B cell (primary cell): ENCODE data around the gene INF2. TPM values are rescaled to one million over a fixed set of nuclear protein-coding genes. Genes with fewer than 3 reads are reported as not detected.
A peak's percentile ranks its signal among the peaks of the same experiment; 100 is the strongest.

Experiments used
- ATAC-seq: fragments of 200-7000 bp; cut with Tn5 transposase; one replicate; pipeline ENCODE4 v1.10.0; 2021; ENCODE audit warnings: low read depth, mild to moderate bottlenecking, moderate number of reproducible peaks, moderate library complexity
- CTCF ChIA-PET: fragments of 350-600 bp; sonication (Branson Sonifier 250); formaldehyde crosslinking; loops from one replicate; lab custom pipeline; 2021; ENCODE audit warnings: antibody characterized with exemption, inconsistent platforms; lab: Charles Lee
- POLR2A ChIA-PET: fragments of 350-600 bp; sonication (Branson Sonifier 250); formaldehyde crosslinking; loops from one replicate; lab custom pipeline; 2021; ENCODE audit warnings: antibody characterized with exemption; lab: Charles Lee
- DNase-seq: peaks from one replicate; pipeline ENCODE4 v3.0.0; 2013
- H2AFZ ChIP-seq: 2 replicates; pipeline ENCODE4 v1.6.1; 2012; ENCODE audit warnings: mild to moderate bottlenecking, low read depth, low read length; ENCODE audit not compliant: insufficient read depth, poor library complexity, severe bottlenecking
- H3K27ac ChIP-seq, 2 donors: 1 replicate in 1 of 2; 2 replicates in 1 of 2; pipeline ENCODE4 v1.5.1; 2012 to 2013; ENCODE audit warnings: low read length in 2 of 2, mild to moderate bottlenecking in 2 of 2, moderate library complexity in 1 of 2
- H3K27me3 ChIP-seq, 4 experiments: fragments of 200-600 bp in 1 of 4; sonication (generic) in 1 of 4; replicated peaks in 1 of 4; 1 replicate in 2 of 4; 2 replicates in 2 of 4; pipeline versions ENCODE4 v1.6.1 to v1.7.0; 2013 to 2016; ENCODE audit warnings: low read length in 3 of 4, mild to moderate bottlenecking in 2 of 4, mixed read lengths in 1 of 4, moderate library complexity in 1 of 4; ENCODE audit not compliant: insufficient read depth in 4 of 4, control insufficient read depth in 3 of 4; ENCODE audit errors: control extremely low read depth in 1 of 4
- H3K36me3 ChIP-seq, 2 experiments: replicated peaks in 1 of 2; 1 replicate in 1 of 2; 2 replicates in 1 of 2; pipeline versions ENCODE4 v1.6.1 to v1.7.1; 2013; ENCODE audit warnings: low read length in 1 of 2; ENCODE audit not compliant: insufficient read depth in 2 of 2, control insufficient read depth in 1 of 2; ENCODE audit errors: control extremely low read depth in 1 of 2, extremely low read depth in 1 of 2
- H3K4me1 ChIP-seq, 2 donors: fragments of 200-600 bp in 1 of 2; sonication (generic) in 1 of 2; 1 replicate in 1 of 2; 2 replicates in 1 of 2; pipeline versions ENCODE4 v1.5.1 to v1.6.1; 2013 to 2017; ENCODE audit warnings: low read length in 2 of 2; ENCODE audit not compliant: control insufficient read depth in 2 of 2, insufficient read depth in 2 of 2
- H3K4me2 ChIP-seq: replicated peaks from 2 replicates; pipeline ENCODE3; 2012; ENCODE audit warnings: mild to moderate bottlenecking, low read depth, low read length; ENCODE audit not compliant: poor library complexity, severe bottlenecking
- H3K4me3 ChIP-seq, 5 experiments: fragments of 200-600 bp in 1 of 5; sonication (generic) in 1 of 5; 1 replicate in 3 of 5; 2 replicates in 2 of 5; pipeline versions ENCODE4 v1.5.1 to v1.7.0; 2011 to 2016; ENCODE audit warnings: low read length in 4 of 5, mild to moderate bottlenecking in 4 of 5, low read depth in 2 of 5, control low read depth in 1 of 5, moderate library complexity in 1 of 5; ENCODE audit not compliant: insufficient read depth in 1 of 5; ENCODE audit errors: control extremely low read depth in 1 of 5, extremely low read depth in 1 of 5
- H3K79me2 ChIP-seq: fragments of 200-600 bp; sonication (generic); one replicate; pipeline ENCODE4 v1.6.0; 2016; ENCODE audit warnings: low read length; ENCODE audit not compliant: control insufficient read depth, insufficient read depth
- H3K9ac ChIP-seq: fragments of 200-600 bp; sonication (generic); 2 replicates; pipeline ENCODE4 v1.6.1; 2017; ENCODE audit warnings: mild to moderate bottlenecking, low read length, moderate library complexity
- H3K9me3 ChIP-seq, 3 donors: one replicate each; pipeline versions ENCODE4 v1.6.1 to v1.7.1; 2013; ENCODE audit warnings: low read length in 2 of 3; ENCODE audit not compliant: control insufficient read depth in 2 of 3, insufficient read depth in 1 of 3; ENCODE audit errors: control extremely low read depth in 1 of 3
- H4K20me1 ChIP-seq: 2 replicates; pipeline ENCODE4 v1.6.0; 2012; ENCODE audit warnings: mild to moderate bottlenecking, low read length; ENCODE audit not compliant: insufficient read depth, control insufficient read depth, poor library complexity, severe bottlenecking
- H3K27ac Mint-ChIP-seq: one replicate; pipeline ENCODE4 v1.8.0; 2021; ENCODE audit warnings: mixed read lengths
- H3K27me3 Mint-ChIP-seq: one replicate; pipeline ENCODE4 v1.8.0; 2021; ENCODE audit warnings: mixed read lengths
- H3K4me1 Mint-ChIP-seq: one replicate; pipeline ENCODE4 v1.8.0; 2021; ENCODE audit warnings: mixed read lengths
- H3K4me3 Mint-ChIP-seq: one replicate; pipeline ENCODE4 v1.8.0; 2021; ENCODE audit warnings: mixed read lengths
- H3K9me3 Mint-ChIP-seq: one replicate; pipeline ENCODE4 v1.8.0; 2022; ENCODE audit warnings: mixed read lengths; ENCODE audit not compliant: insufficient read depth
- EZH2 ChIP-seq: IDR thresholded peaks from 2 replicates; pipeline ENCODE4 v1.6.1; 2012; ENCODE audit warnings: borderline replicate concordance, low read depth, mild to moderate bottlenecking, moderate library complexity, low read length; ENCODE audit not compliant: insufficient read depth, poor library complexity, severe bottlenecking
- WGBS: methylation state at CpG from one replicate; pipeline ENCODE4 v1.1.5; 2013; ENCODE audit warnings: missing lambda C conversion rate; ENCODE audit not compliant: insufficient coverage; 5-methylcytosine and 5-hydroxymethylcytosine counted together
- intact Hi-C: fragments of 100-400 bp; cut with micrococcal nuclease; formaldehyde crosslinking; loops from one replicate; pipeline ENCODE4 v1.10.0; 2022
- polyA plus RNA-seq: library from polyadenylated mRNA; depleted of rRNA; stranded (reverse); fragments of >200 nt; gene quantifications from 2 replicates; pipeline ENCODE4 v1.2.3, GENCODE V29; 2012
- total RNA-seq, 2 donors: library from RNA; stranded (reverse); fragments of 120-200 nt in 1 of 2; gene quantifications; 1 replicate in 1 of 2; 2 replicates in 1 of 2; pipeline versions ENCODE4 v1.2.3 to v1.2.4, GENCODE V29; 2013 to 2022
- TF ChIP-seq, protein P1 (sequence below): fragments of 200-600 bp; IDR thresholded peaks from one replicate; pipeline ENCODE4 v1.8.0; 2022; ENCODE audit warnings: antibody characterized with exemption, mild to moderate bottlenecking

The INF2 gene
- total and polyA plus RNA-seq, 2 donors (not counting 1 experiment from before 2014, with no cell fraction given) = 90.2 to 100 TPM

DNA sequence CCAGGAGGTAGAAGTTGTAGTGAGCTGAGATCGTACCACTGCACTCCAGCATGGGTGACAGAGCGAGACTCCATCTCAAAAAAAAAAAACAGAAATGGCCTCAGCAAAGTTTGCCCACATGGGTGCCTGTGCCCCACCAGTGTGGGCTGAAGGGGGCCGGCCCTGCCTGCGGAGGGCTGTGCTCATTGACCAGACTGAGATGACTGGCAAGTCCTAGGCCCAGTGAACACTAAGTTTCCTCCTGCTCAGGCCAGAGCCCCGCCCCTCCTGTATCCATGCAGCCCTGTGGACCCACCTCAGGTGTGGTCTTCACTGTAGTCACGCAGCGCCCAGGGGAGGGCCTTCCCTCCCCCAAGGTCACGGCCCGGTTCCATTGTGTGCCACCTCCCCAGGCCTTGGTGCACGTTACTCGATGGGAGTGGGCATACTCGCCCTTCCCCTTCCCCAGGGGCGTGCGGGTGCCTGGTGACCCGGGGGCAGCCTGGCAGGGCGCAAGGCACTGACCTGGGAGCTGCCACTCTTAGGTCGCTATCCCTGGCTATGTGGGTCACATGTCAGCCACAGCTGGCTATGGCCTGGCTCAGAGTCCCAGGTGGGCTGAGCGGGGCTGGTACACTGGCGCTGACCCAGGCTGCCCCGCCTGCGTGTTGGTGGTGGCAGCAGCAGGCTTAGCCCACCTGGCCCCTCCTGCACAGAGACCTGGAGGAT, 16.1 kb downstream of the INF2 start:
- TF ChIP-seq EZH2 = no peak
- TF ChIP-seq, protein P1, sequence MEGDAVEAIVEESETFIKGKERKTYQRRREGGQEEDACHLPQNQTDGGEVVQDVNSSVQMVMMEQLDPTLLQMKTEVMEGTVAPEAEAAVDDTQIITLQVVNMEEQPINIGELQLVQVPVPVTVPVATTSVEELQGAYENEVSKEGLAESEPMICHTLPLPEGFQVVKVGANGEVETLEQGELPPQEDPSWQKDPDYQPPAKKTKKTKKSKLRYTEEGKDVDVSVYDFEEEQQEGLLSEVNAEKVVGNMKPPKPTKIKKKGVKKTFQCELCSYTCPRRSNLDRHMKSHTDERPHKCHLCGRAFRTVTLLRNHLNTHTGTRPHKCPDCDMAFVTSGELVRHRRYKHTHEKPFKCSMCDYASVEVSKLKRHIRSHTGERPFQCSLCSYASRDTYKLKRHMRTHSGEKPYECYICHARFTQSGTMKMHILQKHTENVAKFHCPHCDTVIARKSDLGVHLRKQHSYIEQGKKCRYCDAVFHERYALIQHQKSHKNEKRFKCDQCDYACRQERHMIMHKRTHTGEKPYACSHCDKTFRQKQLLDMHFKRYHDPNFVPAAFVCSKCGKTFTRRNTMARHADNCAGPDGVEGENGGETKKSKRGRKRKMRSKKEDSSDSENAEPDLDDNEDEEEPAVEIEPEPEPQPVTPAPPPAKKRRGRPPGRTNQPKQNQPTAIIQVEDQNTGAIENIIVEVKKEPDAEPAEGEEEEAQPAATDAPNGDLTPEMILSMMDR = no peak
- POLR2A ChIA-PET = no interaction called here
- Histone ChIP-seq H3K9me3 (no peaks in the 10 kb centered on the region), H3K4me3 (no peak overlapping the region), H3K36me3 (peaks cover 0 to 33% of the 10 kb centered on the region in 2 experiments), H3K27me3 (no peaks in the 10 kb centered on the region), H3K4me1 (peaks cover 7 to 12% of the 10 kb centered on the region in 2 donors), H3K9ac (no peak overlapping the region), H3K79me2 (peaks cover 8% of the 10 kb centered on the region), H2AFZ (no peak overlapping the region), H3K4me2 (no peak overlapping the region), H3K27ac (no peak overlapping the region), H4K20me1 (peaks cover 6% of the 10 kb centered on the region)
- CTCF ChIA-PET = interaction anchor here (0.7 to 1.7 kb wide), 3 partner anchors 8 to 42 kb away, joined by 3 to 4 read pairs (median 4); no protein-coding TSS in a partner anchor
- DNase-seq (no peak), ATAC-seq (no peak)
- H3K9me3 Mint-ChIP-seq = no peaks in the 10 kb centered on the region
- intact Hi-C loops = no loop called here
- WGBS = 92% methylated on average over 19 of the region's 21 CpGs
- no peaks in the 10 kb centered on the region for H3K27me3 Mint-ChIP-seq
- peak overlapping the region; percentile 10 for H3K27ac Mint-ChIP-seq
- peaks cover 6% of the 10 kb centered on the region for H3K4me1 Mint-ChIP-seq
- no peak overlapping the region for H3K4me3 Mint-ChIP-seq
